Mucosa of rectum (tissue), 2 donors: ENCODE data around the gene FILIP1.

Source experiments
- H3K27ac ChIP-seq, 2 donors: one replicate each; pipeline ENCODE4 v1.7.0; 2013; ENCODE audit warnings: inconsistent platforms in 2 of 2, low read depth in 2 of 2, low read length in 2 of 2
- H3K27me3 ChIP-seq, 2 donors: one replicate each; pipeline ENCODE4 v1.7.0; 2013; ENCODE audit warnings: low read length in 2 of 2; ENCODE audit not compliant: control insufficient read depth in 2 of 2, insufficient read depth in 2 of 2
- H3K36me3 ChIP-seq, 2 donors: one replicate each; pipeline ENCODE4 v1.7.0; 2013; ENCODE audit warnings: low read length in 2 of 2; ENCODE audit not compliant: control insufficient read depth in 2 of 2, insufficient read depth in 2 of 2
- H3K4me1 ChIP-seq, 2 donors: one replicate each; pipeline ENCODE4 v1.7.0; 2013; ENCODE audit warnings: low read length in 2 of 2, mild to moderate bottlenecking in 1 of 2; ENCODE audit not compliant: control insufficient read depth in 2 of 2, insufficient read depth in 2 of 2
- H3K4me3 ChIP-seq, 2 donors: one replicate each; pipeline ENCODE4 v1.7.0; 2013; ENCODE audit warnings: low read length in 2 of 2
- H3K9ac ChIP-seq, 2 donors: one replicate each; pipeline ENCODE4 v1.7.0; 2013; ENCODE audit warnings: low read length in 2 of 2, low read depth in 1 of 2, mild to moderate bottlenecking in 1 of 2
- H3K9me3 ChIP-seq, 2 donors: one replicate each; pipeline ENCODE4 v1.7.0; 2013; ENCODE audit warnings: low read length in 2 of 2; ENCODE audit not compliant: control insufficient read depth in 2 of 2
- donor health status: healthy.
- donor health status: Normal muscosa, but diverticular disease.

Gene FILIP1

GRCh38 chr6:75326557-75327258 lies 166.9 kb downstream of the FILIP1 start:
- Histone ChIP-seq H3K27me3 (no peaks in the 10 kb centered on the region), H3K27ac (no peak overlapping the region), H3K9ac (no peak overlapping the region), H3K4me1 (no peaks in the 10 kb centered on the region), H3K36me3 (no peaks in the 10 kb centered on the region), H3K4me3 (no peak overlapping the region), H3K9me3 (no peaks in the 10 kb centered on the region)

GRCh38 chr6:75318900-75319299 lies 174.7 kb downstream of the FILIP1 start:
- H3K4me1 ChIP-seq: no peaks in the 10 kb centered on the region
- H3K36me3 ChIP-seq: no peaks in the 10 kb centered on the region
- H3K9me3 ChIP-seq: no peaks in the 10 kb centered on the region
- no peak overlapping the region for H3K27ac ChIP-seq
- no peaks in the 10 kb centered on the region for H3K27me3 ChIP-seq
- no peak overlapping the region for H3K9ac ChIP-seq
- no peak overlapping the region for H3K4me3 ChIP-seq

GRCh38 chr6:75317503-75318206 lies 175.9 kb downstream of the FILIP1 start:
- Histone ChIP-seq H3K27me3 (no peaks in the 10 kb centered on the region), H3K4me1 (no peaks in the 10 kb centered on the region), H3K9me3 (no peaks in the 10 kb centered on the region), H3K9ac (no peak overlapping the region), H3K4me3 (no peak overlapping the region), H3K27ac (no peak overlapping the region), H3K36me3 (no peaks in the 10 kb centered on the region)

- H3K36me3 ChIP-seq: no peaks in the 10 kb centered on the region
- no peak overlapping the region for H3K9ac ChIP-seq
- no peaks in the 10 kb centered on the region for H3K4me1 ChIP-seq
- no peaks in the 10 kb centered on the region for H3K27me3 ChIP-seq
- H3K27ac ChIP-seq: no peak overlapping the region
- H3K4me3 ChIP-seq: no peak overlapping the region
- H3K9me3 ChIP-seq: no peaks in the 10 kb centered on the region
Observed at GRCh38 chr6:75315978-75316377, 177.6 kb downstream of the FILIP1 start.

GRCh38 chr6:75308250-75308988 lies 185.2 kb downstream of the FILIP1 start:
- Histone ChIP-seq H3K4me3 (no peak overlapping the region), H3K9me3 (no peaks in the 10 kb centered on the region), H3K9ac (no peak overlapping the region), H3K4me1 (no peaks in the 10 kb centered on the region), H3K27me3 (no peaks in the 10 kb centered on the region), H3K36me3 (no peaks in the 10 kb centered on the region), H3K27ac (no peak overlapping the region)

GRCh38 chr6:75307364-75308004 lies 186.1 kb downstream of the FILIP1 start:
- H3K9ac ChIP-seq: no peak overlapping the region
- H3K9me3 ChIP-seq: no peaks in the 10 kb centered on the region
- H3K27ac ChIP-seq: no peak overlapping the region
- H3K4me1 ChIP-seq: no peaks in the 10 kb centered on the region
- H3K27me3 ChIP-seq: no peaks in the 10 kb centered on the region
- no peaks in the 10 kb centered on the region for H3K36me3 ChIP-seq
- no peak overlapping the region for H3K4me3 ChIP-seq

- Histone ChIP-seq H3K4me1 (no peaks in the 10 kb centered on the region), H3K9me3 (no peaks in the 10 kb centered on the region), H3K36me3 (no peaks in the 10 kb centered on the region), H3K4me3 (no peak overlapping the region), H3K27me3 (no peaks in the 10 kb centered on the region), H3K9ac (no peak overlapping the region), H3K27ac (no peak overlapping the region)
Observed at GRCh38 chr6:75306064-75306463, 187.5 kb downstream of the FILIP1 start.

GRCh38 chr6:75305573-75305972 lies 188.0 kb downstream of the FILIP1 start:
- no peaks in the 10 kb centered on the region for H3K4me1 ChIP-seq
- H3K36me3 ChIP-seq: no peaks in the 10 kb centered on the region
- no peak overlapping the region for H3K27ac ChIP-seq
- H3K4me3 ChIP-seq: no peak overlapping the region
- H3K9ac ChIP-seq: no peak overlapping the region
- no peaks in the 10 kb centered on the region for H3K27me3 ChIP-seq
- no peaks in the 10 kb centered on the region for H3K9me3 ChIP-seq

GRCh38 chr6:75302280-75302679 lies 191.3 kb downstream of the FILIP1 start:
- H3K27ac ChIP-seq: no peak overlapping the region
- H3K9me3 ChIP-seq: no peaks in the 10 kb centered on the region
- no peak overlapping the region for H3K9ac ChIP-seq
- no peak overlapping the region for H3K4me3 ChIP-seq
- no peaks in the 10 kb centered on the region for H3K27me3 ChIP-seq
- H3K4me1 ChIP-seq: no peaks in the 10 kb centered on the region
- no peaks in the 10 kb centered on the region for H3K36me3 ChIP-seq

GRCh38 chr6:75301537-75301936 lies 192.1 kb downstream of the FILIP1 start:
- H3K9ac ChIP-seq: no peak overlapping the region
- no peak overlapping the region for H3K27ac ChIP-seq
- H3K9me3 ChIP-seq: no peaks in the 10 kb centered on the region

More at GRCh38 chr6:75301537-75301936, 192.1 kb downstream of the FILIP1 start:
- H3K4me3 ChIP-seq: no peak overlapping the region
- no peaks in the 10 kb centered on the region for H3K36me3 ChIP-seq
- no peaks in the 10 kb centered on the region for H3K27me3 ChIP-seq
- H3K4me1 ChIP-seq: no peaks in the 10 kb centered on the region
